ENCODE data around the gene RABEP2. TPM values are rescaled to one million over a fixed set of nuclear protein-coding genes. Genes with fewer than 3 reads are reported as not detected.
"Not testable (repeated sequence)": the region's sequence is repeated elsewhere in the genome, so short reads cannot be mapped to it uniquely, and the experiment has no call there.

The RABEP2 gene
- total RNA-seq, 2 experiments from 2014 or later, result 11.6 to 14.0 TPM

GRCh38 chr16:28898266-28898665 lies 26.8 kb downstream of the RABEP2 start:
- Mint-ChIP-seq H3K27me3 (ENCODE audit: low read depth) (no peaks in the 10 kb centered on the region), H3K4me3 (no peak overlapping the region), H3K4me1 (ENCODE audit: low read depth) (peaks cover 3% of the 10 kb centered on the region), H3K27ac (no peak overlapping the region), H3K9me3 (no peaks in the 10 kb centered on the region), H3K36me3 (ENCODE audit: low read depth) (no peaks in the 10 kb centered on the region)
- CTCF ChIA-PET, result no interaction called here
- intact Hi-C loops (cut with micrococcal nuclease), result no loop called here
- DNase-seq, result no peak

GRCh38 chr16:28897826-28898225 lies 27.2 kb downstream of the RABEP2 start:
- H3K36me3 Mint-ChIP-seq (ENCODE audit: low read depth), result no peaks in the 10 kb centered on the region
- no peaks in the 10 kb centered on the region for H3K9me3 Mint-ChIP-seq
- no peaks in the 10 kb centered on the region for H3K27me3 Mint-ChIP-seq (ENCODE audit: low read depth)
- CTCF ChIA-PET, result no interaction called here
- H3K4me3 Mint-ChIP-seq, result no peak overlapping the region
- intact Hi-C loops (cut with micrococcal nuclease), result no loop called here
- peaks cover 2% of the 10 kb centered on the region for H3K4me1 Mint-ChIP-seq (ENCODE audit: low read depth)
- no peak for DNase-seq
- no peak overlapping the region for H3K27ac Mint-ChIP-seq

GRCh38 chr16:28895609-28896008 lies 29.4 kb downstream of the RABEP2 start:
- CTCF ChIA-PET, result interaction anchor here (0.6 kb wide), 1 partner anchor 21 kb away, joined by 5 read pairs; no protein-coding TSS in a partner anchor
- no peaks in the 10 kb centered on the region for H3K27me3 Mint-ChIP-seq (ENCODE audit: low read depth)

GRCh38 chr16:28893291-28893690 lies 31.7 kb downstream of the RABEP2 start:
- Mint-ChIP-seq H3K27ac (no peak overlapping the region), H3K36me3 (ENCODE audit: low read depth) (no peaks in the 10 kb centered on the region), H3K4me3 (no peak overlapping the region), H3K9me3 (no peaks in the 10 kb centered on the region), H3K27me3 (ENCODE audit: low read depth) (no peaks in the 10 kb centered on the region), H3K4me1 (ENCODE audit: low read depth) (no peaks in the 10 kb centered on the region)
- intact Hi-C loops (cut with micrococcal nuclease), result no loop called here
- DNase-seq, result no peak
- CTCF ChIA-PET, result interaction anchor here (0.7 kb wide), 1 partner anchor 52 kb away, joined by 4 read pairs; no protein-coding TSS in a partner anchor

More at GRCh38 chr16:28895609-28896008, 29.4 kb downstream of the RABEP2 start:
- Mint-ChIP-seq H3K4me1 (ENCODE audit: low read depth) (no peaks in the 10 kb centered on the region), H3K4me3 (no peak overlapping the region), H3K9me3 (no peaks in the 10 kb centered on the region), H3K36me3 (ENCODE audit: low read depth) (no peaks in the 10 kb centered on the region), H3K27ac (no peak overlapping the region)
- no peak for DNase-seq
- intact Hi-C loops (cut with micrococcal nuclease), result no loop called here

GRCh38 chr16:28891964-28892890 lies 32.8 kb downstream of the RABEP2 start:
- Mint-ChIP-seq H3K27me3 (ENCODE audit: low read depth) (no peaks in the 10 kb centered on the region), H3K36me3 (ENCODE audit: low read depth) (no peaks in the 10 kb centered on the region), H3K4me1 (ENCODE audit: low read depth) (no peaks in the 10 kb centered on the region), H3K4me3 (no peak overlapping the region), H3K27ac (no peak overlapping the region), H3K9me3 (no peaks in the 10 kb centered on the region)
- CTCF ChIA-PET, result no interaction called here
- intact Hi-C loops (cut with micrococcal nuclease), result no loop called here
- no peak for DNase-seq

- H3K9me3 Mint-ChIP-seq; H3K4me1 Mint-ChIP-seq (ENCODE audit: low read depth); H3K27me3 Mint-ChIP-seq (ENCODE audit: low read depth); H3K36me3 Mint-ChIP-seq (ENCODE audit: low read depth); intact Hi-C loops (cut with micrococcal nuclease); DNase-seq; H3K4me3 Mint-ChIP-seq; H3K27ac Mint-ChIP-seq: not testable (repeated sequence)
- CTCF ChIA-PET, result interaction anchor here (1.2 to 1.6 kb wide), 2 partner anchors 12 to 54 kb away, joined by 4 to 6 read pairs; no protein-coding TSS in a partner anchor
Observed at GRCh38 chr16:28890355-28890754, 34.7 kb downstream of the RABEP2 start.

GRCh38 chr16:28886945-28887344 lies 38.1 kb downstream of the RABEP2 start:
- no peak for DNase-seq
- Mint-ChIP-seq H3K4me3 (no peak overlapping the region), H3K36me3 (ENCODE audit: low read depth) (no peaks in the 10 kb centered on the region), H3K27me3 (ENCODE audit: low read depth) (peaks cover 3% of the 10 kb centered on the region), H3K4me1 (ENCODE audit: low read depth) (no peaks in the 10 kb centered on the region), H3K9me3 (no peaks in the 10 kb centered on the region), H3K27ac (no peak overlapping the region)
- intact Hi-C loops (cut with micrococcal nuclease), result no loop called here
- CTCF ChIA-PET, result interaction anchor here (0.6 to 0.9 kb wide), 2 partner anchors 14 to 25 kb away, joined by 5 to 8 read pairs; no protein-coding TSS in a partner anchor

GRCh38 chr16:28884045-28884444 lies 41.0 kb downstream of the RABEP2 start:
- CTCF ChIA-PET, result no interaction called here
- Mint-ChIP-seq H3K4me3 (no peak overlapping the region), H3K27ac (no peak overlapping the region), H3K27me3 (ENCODE audit: low read depth) (peaks cover 13% of the 10 kb centered on the region), H3K9me3 (no peaks in the 10 kb centered on the region), H3K4me1 (ENCODE audit: low read depth) (peaks cover 12% of the 10 kb centered on the region), H3K36me3 (ENCODE audit: low read depth) (no peaks in the 10 kb centered on the region)
- intact Hi-C loops (cut with micrococcal nuclease), result no loop called here
- no peak for DNase-seq

- DNase-seq, result no peak
- Mint-ChIP-seq H3K27me3 (ENCODE audit: low read depth) (peaks cover 13% of the 10 kb centered on the region), H3K9me3 (no peaks in the 10 kb centered on the region), H3K27ac (no peak overlapping the region), H3K4me1 (ENCODE audit: low read depth) (peaks cover 18% of the 10 kb centered on the region), H3K36me3 (ENCODE audit: low read depth) (no peaks in the 10 kb centered on the region), H3K4me3 (no peak overlapping the region)
- CTCF ChIA-PET, result interaction anchor here (1.1 kb wide), 1 partner anchor 62 kb away, joined by 3 read pairs; no protein-coding TSS in a partner anchor
- intact Hi-C loops (cut with micrococcal nuclease), result no loop called here
Observed at GRCh38 chr16:28883221-28883996, 41.6 kb downstream of the RABEP2 start.

- Mint-ChIP-seq H3K36me3 (ENCODE audit: low read depth) (no peaks in the 10 kb centered on the region), H3K9me3 (no peaks in the 10 kb centered on the region), H3K4me3 (no peak overlapping the region), H3K4me1 (ENCODE audit: low read depth) (peaks cover 20% of the 10 kb centered on the region), H3K27me3 (ENCODE audit: low read depth) (peaks cover 13% of the 10 kb centered on the region), H3K27ac (no peak overlapping the region)
- intact Hi-C loops (cut with micrococcal nuclease), result no loop called here
- CTCF ChIA-PET, result interaction anchor here (1.1 kb wide), 1 partner anchor 63 kb away, joined by 3 read pairs; no protein-coding TSS in a partner anchor
- DNase-seq, result no peak
Observed at GRCh38 chr16:28882551-28883160, 42.4 kb downstream of the RABEP2 start.

GRCh38 chr16:28881565-28881964 lies 43.5 kb downstream of the RABEP2 start:
- Mint-ChIP-seq H3K4me1 (ENCODE audit: low read depth) (peaks cover 20% of the 10 kb centered on the region), H3K27me3 (ENCODE audit: low read depth) (peaks cover 13% of the 10 kb centered on the region)
- DNase-seq; H3K4me3 Mint-ChIP-seq; H3K36me3 Mint-ChIP-seq (ENCODE audit: low read depth); H3K9me3 Mint-ChIP-seq; H3K27ac Mint-ChIP-seq; CTCF ChIA-PET: not testable (repeated sequence)
- intact Hi-C loops (cut with micrococcal nuclease), result loop anchor here (2.0 kb wide), 1 partner anchor 43 kb away; the partner anchor contains the start of gene RABEP2

GRCh38 chr16:28880955-28881354 lies 44.1 kb downstream of the RABEP2 start:
- peaks cover 13% of the 10 kb centered on the region for H3K27me3 Mint-ChIP-seq (ENCODE audit: low read depth)
- intact Hi-C loops (cut with micrococcal nuclease), result loop anchor here (1.0 to 2.0 kb wide), 2 partner anchors 44 to 69 kb away; partner anchors contain the start of genes NFATC2IP and RABEP2

More at GRCh38 chr16:28880955-28881354, 44.1 kb downstream of the RABEP2 start:
- Mint-ChIP-seq H3K4me3 (peak overlapping the region; percentile 75), H3K36me3 (ENCODE audit: low read depth) (no peaks in the 10 kb centered on the region), H3K27ac (no peak overlapping the region), H3K9me3 (no peaks in the 10 kb centered on the region), H3K4me1 (ENCODE audit: low read depth) (peaks cover 20% of the 10 kb centered on the region)
- CTCF ChIA-PET, result interaction anchor here (2.3 kb wide), 1 partner anchor 64 kb away, joined by 17 read pairs; no protein-coding TSS in a partner anchor
- no peak for DNase-seq

All from activated naive CD4-positive, alpha-beta T cell treated with anti-CD3 and anti-CD28 coated beads for 36 hours (primary cell).